PC-3 (cell line): ENCODE results near the gene MAJIN. TPM values are rescaled to one million over a fixed set of nuclear protein-coding genes. Genes with fewer than 3 reads are reported as not detected.

Experiments used
- ATAC-seq: fragments of 200-7000 bp; cut with Tn5 transposase; 2 replicates; pipeline ENCODE4 v1.9.1; 2020; ENCODE audit warnings: mild to moderate bottlenecking, moderate library complexity
- BruUV-seq: library from RNA; stranded (reverse); fragments of 400-500 nt; replicated peaks from 2 replicates; lab custom pipeline; 2021; lab: Mats Ljungman, UMichigan
- CTCF ChIA-PET: fragments of 300-600 bp; sonication (Branson Sonifier 250); formaldehyde crosslinking; loops from one replicate; lab custom pipeline; 2022; ENCODE audit warnings: antibody characterized with exemption; lab: Charles Lee
- POLR2A ChIA-PET: fragments of 300-600 bp; sonication (Branson Sonifier 250); formaldehyde crosslinking; loops from one replicate; lab custom pipeline; 2022; ENCODE audit warnings: antibody characterized with exemption; ENCODE audit not compliant: unreplicated experiment; lab: Charles Lee
- DNase-seq: peaks from one replicate; pipeline ENCODE4 v3.0.0-alpha.2; 2015
- H2AFZ ChIP-seq: fragments of 300-600 bp; sonication (generic); 2 replicates; pipeline ENCODE4 v1.6.0; 2016; ENCODE audit warnings: antibody characterized with exemption, low read length
- H3F3A ChIP-seq: fragments of 300-600 bp; sonication (generic); one replicate; pipeline ENCODE4 v1.6.0; 2017; ENCODE audit warnings: antibody characterized with exemption, low read length, control low read depth, mild to moderate bottlenecking; ENCODE audit not compliant: unreplicated experiment
- H3K27ac ChIP-seq: fragments of 300-600 bp; sonication (generic); 2 replicates; pipeline ENCODE4 v1.5.1; 2016; ENCODE audit warnings: mild to moderate bottlenecking, low read length
- H3K27me3 ChIP-seq: fragments of 300-600 bp; sonication (generic); 2 replicates; pipeline ENCODE4 v1.6.1; 2016; ENCODE audit warnings: low read length, mixed read lengths
- H3K36me3 ChIP-seq: fragments of 300-600 bp; sonication (generic); 2 replicates; pipeline ENCODE4 v1.6.1; 2016; ENCODE audit warnings: low read depth, mixed run types, low read length, mixed read lengths
- H3K4me1 ChIP-seq: fragments of 300-600 bp; sonication (generic); 2 replicates; pipeline ENCODE4 v1.5.1; 2016; ENCODE audit warnings: low read length; ENCODE audit not compliant: insufficient read depth
- H3K4me2 ChIP-seq: fragments of 300-600 bp; sonication (generic); 2 replicates; pipeline ENCODE4 v1.6.0; 2016; ENCODE audit warnings: low read length
- H3K4me3 ChIP-seq: fragments of 300-600 bp; sonication (generic); 2 replicates; pipeline ENCODE4 v1.5.1; 2016; ENCODE audit warnings: mild to moderate bottlenecking, low read length, mixed read lengths
- H3K79me2 ChIP-seq: fragments of 300-600 bp; sonication (generic); 2 replicates; pipeline ENCODE4 v1.6.1; 2017; ENCODE audit warnings: low read length, mixed read lengths
- H3K9ac ChIP-seq: fragments of 300-600 bp; sonication (generic); 2 replicates; pipeline ENCODE4 v1.6.0; 2016; ENCODE audit warnings: mild to moderate bottlenecking, low read length
- H3K9me2 ChIP-seq: fragments of 300-600 bp; sonication (generic); replicated peaks from 2 replicates; pipeline ENCODE4 v1.6.1; 2016; ENCODE audit warnings: mixed run types, low read length, mixed read lengths
- H3K9me3 ChIP-seq: fragments of 300-600 bp; sonication (generic); 2 replicates; pipeline ENCODE4 v1.6.1; 2016; ENCODE audit warnings: low read length, mixed read lengths
- H4K20me1 ChIP-seq: fragments of 300-600 bp; sonication (generic); 2 replicates; pipeline ENCODE4 v1.6.1; 2016; ENCODE audit warnings: low read length, mixed read lengths
- EZH2 ChIP-seq: fragments of 300-600 bp; sonication (generic); IDR thresholded peaks from one replicate; pipeline ENCODE4 v1.6.1; 2017; ENCODE audit warnings: antibody characterized with exemption, mild to moderate bottlenecking, low read length; ENCODE audit not compliant: unreplicated experiment
- EZH2phosphoT487 ChIP-seq: fragments of 300-600 bp; sonication (generic); IDR thresholded peaks from 2 replicates; pipeline ENCODE4 v1.6.1; 2018; ENCODE audit warnings: mild to moderate bottlenecking, antibody characterized with exemption, low read length, borderline replicate concordance
- intact Hi-C: fragments of 100-400 bp; cut with micrococcal nuclease; formaldehyde crosslinking; loops from 2 replicates; pipeline ENCODE4 v1.9.0; 2023
- total RNA-seq: library from RNA; depleted of rRNA; stranded (reverse); fragments of >200 nt; gene quantifications from 2 replicates; pipeline ENCODE4 v1.2.3, GENCODE V29; 2014
- TF ChIP-seq, protein P1 (sequence below): fragments of 300-600 bp; sonication (generic); conservative IDR thresholded peaks from 2 replicates; pipeline ENCODE4 v1.5.1; 2017; ENCODE audit warnings: antibody characterized with exemption, low read depth, mild to moderate bottlenecking, low read length

Gene MAJIN
- total RNA-seq, 1 experiment from 2014 or later = not detected

DNA sequence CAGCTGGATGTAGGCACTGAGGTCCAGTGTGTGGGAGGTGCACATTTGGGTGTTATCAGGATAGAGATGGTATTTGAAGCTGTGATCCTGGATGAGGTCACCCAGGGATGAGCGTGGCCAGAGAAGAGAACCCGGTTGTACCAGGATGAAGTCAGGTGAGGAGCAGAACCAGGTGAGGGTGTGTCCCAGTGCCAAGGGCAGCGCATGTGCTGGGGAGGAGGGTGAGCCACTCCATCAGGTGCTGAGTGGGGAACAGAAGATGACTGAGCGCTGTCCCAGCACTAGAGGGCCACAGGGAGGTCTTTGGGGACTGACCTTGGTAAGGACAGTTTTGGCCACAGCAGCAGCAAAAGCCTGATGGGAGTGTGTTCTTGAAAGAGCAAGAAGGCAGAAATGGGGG lies 44.8 kb upstream of the MAJIN start:
- Histone ChIP-seq H3K9me2 (no peaks in the 10 kb centered on the region), H2AFZ (no peak overlapping the region), H3K9me3 (no peaks in the 10 kb centered on the region), H3K9ac (no peak overlapping the region), H3K27ac (no peak overlapping the region), H3K79me2 (peaks cover 10% of the 10 kb centered on the region), H3F3A (no peaks in the 10 kb centered on the region), H3K27me3 (no peaks in the 10 kb centered on the region), H3K4me3 (no peak overlapping the region), H3K36me3 (no peaks in the 10 kb centered on the region), H3K4me1 (peaks cover 14% of the 10 kb centered on the region), H4K20me1 (no peaks in the 10 kb centered on the region), H3K4me2 (no peak overlapping the region)
- CTCF ChIA-PET = no interaction called here
- TF ChIP-seq, protein P1, sequence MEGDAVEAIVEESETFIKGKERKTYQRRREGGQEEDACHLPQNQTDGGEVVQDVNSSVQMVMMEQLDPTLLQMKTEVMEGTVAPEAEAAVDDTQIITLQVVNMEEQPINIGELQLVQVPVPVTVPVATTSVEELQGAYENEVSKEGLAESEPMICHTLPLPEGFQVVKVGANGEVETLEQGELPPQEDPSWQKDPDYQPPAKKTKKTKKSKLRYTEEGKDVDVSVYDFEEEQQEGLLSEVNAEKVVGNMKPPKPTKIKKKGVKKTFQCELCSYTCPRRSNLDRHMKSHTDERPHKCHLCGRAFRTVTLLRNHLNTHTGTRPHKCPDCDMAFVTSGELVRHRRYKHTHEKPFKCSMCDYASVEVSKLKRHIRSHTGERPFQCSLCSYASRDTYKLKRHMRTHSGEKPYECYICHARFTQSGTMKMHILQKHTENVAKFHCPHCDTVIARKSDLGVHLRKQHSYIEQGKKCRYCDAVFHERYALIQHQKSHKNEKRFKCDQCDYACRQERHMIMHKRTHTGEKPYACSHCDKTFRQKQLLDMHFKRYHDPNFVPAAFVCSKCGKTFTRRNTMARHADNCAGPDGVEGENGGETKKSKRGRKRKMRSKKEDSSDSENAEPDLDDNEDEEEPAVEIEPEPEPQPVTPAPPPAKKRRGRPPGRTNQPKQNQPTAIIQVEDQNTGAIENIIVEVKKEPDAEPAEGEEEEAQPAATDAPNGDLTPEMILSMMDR = no peak
- no peak for TF ChIP-seq EZH2phosphoT487
- no peak for TF ChIP-seq EZH2
- no peak for ATAC-seq
- POLR2A ChIA-PET = no interaction called here
- no TSS peak for BruUV-seq
- no peak for DNase-seq
- intact Hi-C loops = no loop called here

DNA sequence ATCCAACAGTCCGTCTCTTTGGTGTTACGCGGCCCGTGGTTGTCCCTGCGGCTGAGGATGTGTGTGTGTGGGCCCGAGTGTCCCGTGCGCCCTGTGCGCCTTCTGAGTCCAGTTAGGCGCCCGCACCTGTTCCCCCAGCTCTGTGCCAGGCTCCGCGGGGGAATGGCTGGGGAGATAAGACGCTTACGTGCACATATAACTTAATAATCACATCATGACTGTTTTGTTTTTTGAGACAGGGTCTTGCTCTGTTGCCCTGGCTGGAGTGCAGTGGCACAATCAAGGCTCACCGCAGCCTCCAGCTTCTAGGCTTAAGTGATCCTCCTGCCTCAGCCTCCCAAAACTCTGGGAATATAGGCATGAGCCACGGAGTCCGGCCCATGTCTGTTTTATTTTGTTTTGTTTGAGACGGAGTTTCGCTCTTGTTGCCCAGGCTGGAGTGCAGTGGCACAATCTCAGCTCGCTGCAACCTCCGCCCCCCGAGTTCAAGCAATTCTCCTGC lies 42.9 kb upstream of the MAJIN start:
- Histone ChIP-seq H3K27ac (peak overlapping the region; percentile 72; the same call in 1 of the 2 replicates), H3K9me2 (no peaks in the 10 kb centered on the region), H2AFZ (peak overlapping the region; percentile 99), H3K27me3 (no peaks in the 10 kb centered on the region), H3K4me3 (peak overlapping the region; percentile 74), H3F3A (no peaks in the 10 kb centered on the region), H3K4me2 (peak overlapping the region; percentile 96), H3K4me1 (peaks cover 14% of the 10 kb centered on the region), H3K79me2 (peaks cover 10% of the 10 kb centered on the region), H3K9me3 (no peaks in the 10 kb centered on the region), H4K20me1 (no peaks in the 10 kb centered on the region), H3K36me3 (no peaks in the 10 kb centered on the region), H3K9ac (peak overlapping the region; percentile 78)
- peak; percentile 14 for ATAC-seq
- no peak for DNase-seq
- no TSS peak for BruUV-seq
- TF ChIP-seq EZH2 (no peak), EZH2phosphoT487 (no peak)
- TF ChIP-seq, protein P1 = no peak
- intact Hi-C loops = loop anchor here (1.0 to 5.0 kb wide), 3 partner anchors 63 to 97 kb away; partner anchors contain the start of genes ATG2A and PPP2R5B
- CTCF ChIA-PET = interaction anchor here (0.6 to 1.2 kb wide), 4 partner anchors 49 to 345 kb away, joined by 3 to 8 read pairs (median 4); no protein-coding TSS in a partner anchor
- POLR2A ChIA-PET = interaction anchor here (0.5 kb wide), 1 partner anchor 141 kb away, joined by 14 read pairs; no protein-coding TSS in a partner anchor
